Hypothalamus (tissue), 51 donors: ENCODE measurements around the gene RBM45.
"Not testable (repeated sequence)": the region's sequence is repeated elsewhere in the genome, so short reads cannot be mapped to it uniquely, and the experiment has no call there.

ENCODE experiments used
- DNase-seq, 51 donors: peaks; one replicate each; lab custom pipeline; 2025; lab: John Stamatoyannopoulos, UW

RBM45 gene

GRCh38 chr2:178105566-178105965, 6.7 kb upstream of the RBM45 start:
- DNase-seq, result no peak

- no peak for DNase-seq
These were observed 6.2 kb upstream of the RBM45 start for GRCh38 chr2:178106053-178106452.

DNA sequence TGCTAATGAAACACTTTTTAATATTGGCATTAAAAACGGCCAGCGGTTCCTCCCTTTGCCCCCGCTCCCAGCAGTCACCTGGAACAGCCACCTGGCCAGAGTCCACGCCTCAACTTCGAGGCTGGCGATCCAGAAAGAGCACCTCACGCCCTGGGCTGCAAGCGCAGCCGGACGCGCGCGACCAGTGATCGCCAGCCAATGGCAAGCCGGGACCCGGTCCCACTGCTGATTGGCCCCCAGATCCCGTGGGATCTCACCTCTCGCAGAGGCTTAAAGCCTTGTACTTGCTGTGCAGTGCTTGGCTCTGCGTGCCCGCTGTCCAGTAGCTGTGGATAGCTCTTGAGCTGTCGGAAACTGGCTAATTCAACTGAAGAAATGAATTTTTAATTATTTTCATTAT, 4.1 kb upstream of the RBM45 start:
- no peak for DNase-seq

GRCh38 chr2:178109813-178110212, 2.4 kb upstream of the RBM45 start:
- DNase-seq, result peak in 1 of 51 donors; percentile 18

- no peak for DNase-seq
These were observed 1.6 kb upstream of the RBM45 start for GRCh38 chr2:178110681-178111080.

DNA sequence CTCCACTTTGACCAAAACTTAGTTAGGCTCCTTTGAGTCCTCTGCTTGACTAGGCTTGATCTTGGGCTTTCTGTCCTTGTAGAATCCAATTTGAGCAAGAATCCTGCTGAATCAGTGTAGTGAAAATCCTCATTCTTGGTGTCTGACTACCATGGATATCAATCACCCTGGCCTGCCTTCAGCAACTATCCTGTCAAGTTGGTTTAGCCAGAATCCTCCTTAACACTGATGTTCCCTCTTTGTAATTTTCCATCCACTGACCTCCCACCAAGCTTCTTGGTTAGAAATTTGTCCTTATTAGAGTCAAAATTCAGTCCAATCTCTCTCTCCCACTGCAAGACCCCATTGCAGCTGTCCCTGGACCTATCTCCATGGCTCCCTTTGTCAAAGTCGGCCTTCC, 494 bp upstream of the RBM45 start:
- no peak for DNase-seq

DNA sequence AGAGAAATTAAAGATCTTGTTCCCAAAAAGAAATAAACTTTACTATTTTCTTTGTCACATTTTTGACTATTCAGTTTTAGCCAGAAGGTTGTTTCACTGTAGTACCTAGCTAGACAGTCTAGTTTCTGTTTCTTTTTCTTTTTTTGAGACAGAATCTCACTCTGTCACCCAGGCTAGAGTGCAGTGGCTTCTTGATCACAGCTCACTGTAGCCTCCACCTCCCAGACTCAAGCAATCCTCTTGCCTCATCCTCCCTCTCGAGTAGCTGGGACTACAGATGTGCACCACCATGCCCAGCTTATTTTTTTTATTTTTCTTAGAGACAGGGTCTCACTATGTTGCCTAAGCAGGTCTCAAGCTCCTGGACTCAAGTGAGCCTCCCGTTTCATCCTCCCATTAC, 2.2 kb downstream of the RBM45 start:
- no peak for DNase-seq

GRCh38 chr2:178115271-178115670, 3.0 kb downstream of the RBM45 start:
- no peak for DNase-seq

DNA sequence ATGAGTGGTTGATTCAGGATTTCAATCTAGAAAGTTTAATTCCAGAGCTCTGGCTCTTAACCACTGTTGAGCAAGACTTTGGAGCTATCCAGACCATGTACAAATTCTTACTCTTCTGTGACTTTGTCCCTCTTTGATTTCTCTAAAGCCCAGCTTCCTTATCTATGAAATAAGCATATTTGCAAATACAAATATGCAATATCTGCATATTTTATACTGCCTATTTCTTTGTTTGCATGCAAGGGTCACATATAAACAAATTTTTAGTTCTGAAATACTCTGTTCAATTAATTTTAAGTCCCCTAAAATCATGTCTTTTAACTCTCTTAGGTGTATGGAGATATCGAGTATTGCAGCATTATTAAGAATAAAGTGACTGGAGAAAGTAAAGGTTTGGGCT, 5.5 kb downstream of the RBM45 start:
- DNase-seq, result no peak

- DNase-seq, result no peak
These were observed 7.1 kb downstream of the RBM45 start for GRCh38 chr2:178119179-178119922.

GRCh38 chr2:178123163-178123562, 10.9 kb downstream of the RBM45 start:
- DNase-seq, result no peak

DNA sequence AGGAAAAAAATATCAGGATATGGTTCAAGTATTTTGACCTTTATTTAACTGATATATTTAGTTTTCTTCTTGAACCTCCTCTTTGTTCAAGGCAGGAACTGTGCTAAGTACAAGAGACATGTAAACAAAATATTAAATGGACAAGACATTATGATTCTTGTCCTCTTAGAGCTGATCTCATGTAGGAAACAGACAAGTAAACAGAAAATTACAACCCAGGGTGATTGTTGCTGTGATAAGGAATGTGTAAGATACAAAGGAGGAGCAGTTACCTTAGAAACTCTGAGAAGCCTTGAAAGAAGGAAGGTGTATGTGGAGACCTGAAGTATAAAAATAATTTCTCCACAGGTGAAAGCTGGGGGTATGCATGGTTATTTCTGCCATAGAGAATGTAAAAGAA, 12.9 kb downstream of the RBM45 start:
- no peak for DNase-seq

DNA sequence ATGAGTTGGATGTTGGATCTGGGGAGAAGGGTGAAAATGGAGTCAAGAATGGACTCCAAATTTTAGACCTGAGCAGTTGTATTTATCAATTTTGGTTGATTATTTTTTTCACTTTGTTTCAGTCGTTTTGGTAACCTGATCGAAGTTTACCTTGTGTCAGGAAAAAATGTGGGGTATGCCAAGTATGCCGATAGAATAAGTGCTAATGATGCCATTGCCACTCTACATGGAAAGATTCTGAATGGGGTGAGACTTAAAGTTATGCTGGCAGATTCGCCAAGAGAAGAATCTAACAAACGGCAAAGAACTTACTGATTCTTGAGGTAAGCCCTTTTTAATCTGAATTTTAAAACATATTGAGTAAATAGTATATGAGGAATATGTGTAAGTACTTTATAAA, 13.6 kb downstream of the RBM45 start:
- no peak for DNase-seq

DNA sequence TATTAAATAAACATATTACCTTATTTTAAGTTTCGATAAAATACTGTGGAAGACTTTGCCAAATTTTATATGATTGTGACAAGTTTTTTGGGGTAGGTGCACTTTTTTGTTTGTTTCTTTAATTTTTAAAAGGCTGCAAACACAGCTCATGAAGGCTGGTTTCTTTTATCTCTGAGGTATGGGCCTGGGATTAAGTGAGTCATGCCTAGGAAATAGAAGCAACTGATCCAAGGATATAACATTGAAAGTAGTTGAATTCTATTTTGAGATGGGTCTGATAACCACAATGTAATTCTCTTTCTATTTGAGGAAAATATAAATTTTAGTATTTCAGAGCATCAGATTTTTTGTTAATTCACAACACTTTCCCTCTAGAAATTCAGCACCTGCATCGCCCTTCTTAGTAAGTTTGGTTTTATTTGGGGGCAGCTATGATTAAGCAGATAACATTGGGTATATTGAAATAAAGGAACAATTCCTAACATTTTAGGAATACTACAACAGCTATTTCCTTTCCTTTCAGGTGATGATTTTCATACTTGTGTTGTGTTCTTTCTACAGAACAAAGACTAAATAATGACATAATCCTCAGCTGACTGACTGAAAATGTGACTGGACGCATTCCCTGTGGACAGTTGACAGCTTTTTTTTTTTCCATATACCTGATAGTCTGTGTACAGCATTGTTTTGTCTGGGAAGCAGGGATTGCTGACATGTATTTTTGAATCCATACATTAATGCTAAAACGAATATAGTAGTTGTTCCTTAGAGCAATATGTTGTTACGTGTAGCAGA, 16.8 kb downstream of the RBM45 start:
- no peak for DNase-seq

- no peak for DNase-seq
These were observed 24.2 kb downstream of the RBM45 start for GRCh38 chr2:178136321-178137025.

GRCh38 chr2:178142274-178143065, 30.2 kb downstream of the RBM45 start:
- DNase-seq, result no peak

DNA sequence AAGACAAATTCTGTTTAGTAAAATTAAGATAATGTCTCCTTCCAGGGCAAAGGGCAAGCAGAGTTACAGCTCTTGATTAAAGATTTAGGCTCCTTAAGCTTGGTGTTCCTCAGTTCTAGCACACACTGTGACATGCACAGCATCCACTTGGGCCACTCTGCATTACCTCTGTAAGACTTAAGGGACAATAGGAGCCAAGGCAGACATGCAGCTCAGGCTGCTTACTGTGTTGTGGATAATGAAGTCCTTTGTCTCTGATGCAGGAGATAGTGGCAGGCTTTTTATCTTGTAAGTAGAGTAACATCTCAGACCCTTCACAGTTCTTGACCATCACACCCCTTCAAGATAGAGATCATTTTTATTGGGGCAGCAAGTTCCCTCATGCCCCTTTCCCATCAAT, 31.2 kb downstream of the RBM45 start:
- no peak for DNase-seq

DNA sequence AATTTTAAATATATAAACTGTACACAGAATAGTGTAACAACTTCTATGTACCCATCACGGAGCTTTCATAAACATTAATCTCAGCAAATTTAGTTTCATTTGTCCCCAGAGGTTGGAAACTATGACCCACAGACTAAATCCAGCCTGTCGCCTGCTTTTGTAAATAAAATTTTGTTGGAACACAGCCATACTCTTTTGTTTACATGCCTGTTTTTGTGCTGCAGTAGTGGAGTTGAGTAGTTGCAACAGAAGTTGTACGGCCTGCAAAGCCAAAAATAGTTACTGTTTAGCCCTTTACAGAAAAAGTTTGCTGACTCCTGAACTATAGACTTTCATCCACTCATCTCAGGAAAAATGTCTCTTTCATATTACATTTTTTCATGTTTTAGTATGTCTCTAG, 39.8 kb downstream of the RBM45 start:
- DNase-seq, result no peak

GRCh38 chr2:178152542-178152941, 40.3 kb downstream of the RBM45 start:
- no peak for DNase-seq

DNA sequence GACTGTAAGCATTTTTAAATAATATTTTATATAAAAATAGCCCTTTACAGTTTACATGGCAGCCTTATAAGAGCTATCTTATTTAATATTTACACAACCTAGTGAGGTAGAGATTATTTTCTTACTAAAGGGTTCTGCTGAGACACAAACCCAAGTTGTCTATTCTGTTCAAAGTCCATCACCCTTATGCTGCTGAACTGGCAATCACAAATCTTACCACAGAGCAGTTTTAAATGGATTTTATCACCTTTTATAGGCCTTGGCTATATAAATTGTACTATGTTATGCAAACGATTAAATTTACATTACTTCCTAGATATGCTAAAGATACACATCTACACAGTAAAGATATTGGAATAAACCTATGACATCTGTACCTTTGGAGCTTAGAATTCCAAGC, 40.7 kb downstream of the RBM45 start:
- no peak for DNase-seq

GRCh38 chr2:178153878-178154277, 41.6 kb downstream of the RBM45 start:
- DNase-seq, result not testable (repeated sequence)
